HG02840 (cell line): ENCODE results near the gene COL8A1.
A peak's percentile ranks its signal among the peaks of the same experiment; 100 is the strongest.

ENCODE experiments used
- ATAC-seq: cut with Tn5 transposase; IDR thresholded peaks from one replicate; pipeline ENCODE4 v1.9.1; 2021; ENCODE audit warnings: mild to moderate bottlenecking, moderate library complexity, moderate number of reproducible peaks; ENCODE audit not compliant: unreplicated experiment, low FRiP score

COL8A1 gene

GRCh38 chr3:99753268-99753975, 115.0 kb downstream of the COL8A1 start:
- no peak for ATAC-seq

DNA sequence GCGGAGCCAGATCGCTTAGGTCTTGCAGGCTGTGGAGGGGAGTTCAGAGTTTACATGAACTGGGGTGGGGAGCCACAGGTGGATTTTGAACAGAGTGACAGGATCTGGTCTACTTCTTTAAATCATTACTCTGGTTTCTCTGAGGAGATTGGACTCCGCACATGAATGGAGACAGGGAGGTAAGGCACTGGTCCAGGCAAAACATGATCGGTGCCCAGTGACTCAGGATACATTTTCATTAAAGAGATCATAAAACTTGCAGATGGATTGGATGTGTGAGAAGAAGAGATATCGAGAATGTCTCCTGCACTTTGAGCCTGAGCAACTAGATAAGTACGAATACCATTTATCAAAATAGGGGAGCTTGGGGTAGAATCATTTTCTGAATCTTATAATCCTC, 117.4 kb downstream of the COL8A1 start:
- no peak for ATAC-seq

DNA sequence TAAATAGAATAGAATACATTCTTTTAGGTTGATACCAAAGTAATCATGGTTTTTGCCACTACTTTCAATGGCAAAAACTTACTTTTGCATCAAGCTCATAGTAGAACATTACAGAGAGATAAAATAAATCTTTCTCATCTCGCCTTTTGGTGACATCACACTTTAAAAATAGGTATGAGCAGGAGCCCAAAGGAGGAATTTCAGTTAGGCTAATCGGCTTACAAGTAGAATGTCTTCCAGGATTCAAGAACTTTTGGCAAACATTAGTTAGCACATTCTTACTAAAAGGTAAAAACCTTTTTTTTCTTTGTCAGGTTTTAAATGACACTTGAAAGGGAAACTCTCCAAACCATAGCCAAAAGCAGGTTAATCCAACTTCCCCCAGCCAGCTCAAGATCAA, 119.6 kb downstream of the COL8A1 start:
- no peak for ATAC-seq

DNA sequence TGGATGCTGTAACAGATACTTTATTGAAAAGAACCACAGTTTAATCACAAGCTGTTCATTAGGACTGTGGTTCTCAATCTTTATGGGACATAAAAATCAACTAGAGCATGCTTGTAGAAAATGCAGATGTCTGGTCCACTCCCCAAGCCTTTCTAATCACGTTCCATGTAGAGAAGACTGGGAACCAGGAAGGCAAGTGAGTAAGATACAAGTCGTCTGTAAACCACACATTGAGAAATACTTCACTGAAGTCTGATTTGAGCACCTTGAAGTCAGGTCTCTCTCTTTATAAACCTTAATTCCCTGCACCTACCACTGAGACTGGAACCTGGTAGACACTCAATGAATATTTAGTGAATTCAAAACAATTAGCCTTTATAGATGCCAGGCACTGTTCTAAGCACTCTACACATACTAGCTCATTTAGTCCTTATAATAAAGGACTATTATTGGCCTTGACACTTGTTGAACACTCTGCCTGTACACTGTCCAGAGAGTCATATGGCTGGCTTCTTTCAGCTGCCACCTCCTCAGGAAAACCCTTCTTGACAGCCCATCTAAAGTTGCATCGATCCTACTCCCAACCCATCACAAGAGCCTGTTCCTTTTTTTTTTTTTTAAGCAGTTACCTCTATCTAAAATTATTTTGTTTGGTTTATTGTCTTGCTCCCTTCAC, 120.2 kb downstream of the COL8A1 start:
- no peak for ATAC-seq

DNA sequence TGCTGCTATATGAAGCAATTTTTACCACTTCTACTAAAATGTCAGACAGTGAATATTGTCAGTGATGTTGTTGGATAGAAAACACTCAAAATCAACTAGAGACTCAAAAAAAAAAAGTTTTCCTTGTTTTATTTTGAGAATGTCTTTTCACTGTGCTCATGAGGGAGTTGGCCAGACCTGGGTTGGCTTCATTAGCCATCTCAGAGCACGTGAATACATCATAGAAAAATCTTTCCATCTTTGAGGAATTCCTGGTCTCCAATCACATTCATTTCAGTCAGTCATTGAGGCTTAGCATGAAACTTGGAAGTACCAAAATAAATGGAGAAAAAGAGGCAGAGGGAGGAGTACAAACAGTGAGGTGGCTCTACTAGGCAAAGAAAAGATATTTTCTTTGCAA, 121.6 kb downstream of the COL8A1 start:
- no peak for ATAC-seq

GRCh38 chr3:99760629-99761028, 122.2 kb downstream of the COL8A1 start:
- no peak for ATAC-seq

DNA sequence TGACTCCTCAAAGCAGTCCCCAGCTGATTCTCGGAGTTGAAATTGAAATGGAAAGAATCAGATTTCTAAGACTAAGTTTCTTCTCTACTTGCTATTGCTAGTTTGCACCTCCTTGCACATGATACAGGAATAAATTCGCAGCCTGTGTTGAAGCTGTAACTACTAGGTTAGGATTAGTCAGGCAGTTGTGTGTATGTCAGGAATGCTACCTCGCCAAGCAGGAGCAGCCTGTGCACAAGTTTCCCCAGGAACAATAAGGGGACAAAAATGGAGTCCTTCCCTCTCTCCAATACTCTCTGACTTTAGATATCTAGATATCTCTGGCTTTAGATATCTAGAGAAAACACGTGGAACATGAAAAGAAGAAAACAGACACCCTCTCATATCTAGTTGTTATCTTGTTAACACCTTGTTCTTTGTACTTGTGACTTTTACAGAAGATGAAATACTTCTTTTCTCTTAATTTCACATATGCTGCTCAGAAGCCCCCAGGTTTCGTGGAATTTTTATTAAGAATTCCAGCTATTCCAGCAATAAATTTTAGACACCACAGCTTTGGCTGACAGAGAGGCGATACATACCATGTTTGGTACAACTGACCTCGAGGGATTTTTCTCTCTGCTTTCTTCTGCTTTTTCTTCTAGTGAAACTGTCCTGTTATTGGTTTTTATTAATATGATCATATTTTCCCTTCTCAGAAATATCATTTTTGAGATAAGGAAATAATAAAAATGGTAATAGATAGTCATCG, 123.2 kb downstream of the COL8A1 start:
- no peak for ATAC-seq

DNA sequence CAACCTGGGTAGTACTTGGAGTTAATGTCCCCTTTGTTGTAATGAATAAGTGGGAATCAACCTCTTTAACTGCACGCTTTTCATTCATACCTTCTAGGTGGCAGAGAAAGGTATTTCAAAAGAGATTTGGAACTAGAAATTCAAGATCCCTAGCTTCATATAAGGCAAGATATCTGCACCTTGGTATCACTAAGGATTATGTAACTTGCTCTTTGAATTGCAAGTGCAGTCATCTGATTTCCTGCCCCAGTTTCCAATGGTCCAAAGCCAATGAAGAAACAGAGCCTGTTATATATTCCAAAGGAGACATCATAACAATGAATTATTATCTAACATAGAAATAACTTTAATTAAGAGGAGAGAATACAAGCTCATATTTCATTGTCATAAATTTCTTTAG, 124.5 kb downstream of the COL8A1 start:
- ATAC-seq = no peak

DNA sequence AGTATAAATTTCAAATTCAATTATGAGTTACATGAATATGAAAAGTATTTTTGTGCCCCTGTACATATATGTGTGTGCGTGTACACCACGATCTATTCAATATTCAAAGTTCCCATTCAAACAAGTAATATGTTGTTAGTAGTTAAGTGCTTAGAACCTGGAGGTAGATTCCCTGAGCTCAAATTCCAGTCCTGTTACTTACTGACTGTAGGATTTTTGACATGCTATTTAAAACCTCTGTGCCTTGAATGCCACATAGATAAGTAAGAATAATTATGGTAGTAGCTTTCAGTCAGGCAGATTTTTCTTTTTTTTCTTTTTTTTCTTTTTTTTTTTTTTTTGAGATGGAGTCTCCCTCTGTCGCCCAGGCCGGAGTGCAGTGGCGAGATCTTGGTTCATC, 126.0 kb downstream of the COL8A1 start:
- no peak for ATAC-seq

DNA sequence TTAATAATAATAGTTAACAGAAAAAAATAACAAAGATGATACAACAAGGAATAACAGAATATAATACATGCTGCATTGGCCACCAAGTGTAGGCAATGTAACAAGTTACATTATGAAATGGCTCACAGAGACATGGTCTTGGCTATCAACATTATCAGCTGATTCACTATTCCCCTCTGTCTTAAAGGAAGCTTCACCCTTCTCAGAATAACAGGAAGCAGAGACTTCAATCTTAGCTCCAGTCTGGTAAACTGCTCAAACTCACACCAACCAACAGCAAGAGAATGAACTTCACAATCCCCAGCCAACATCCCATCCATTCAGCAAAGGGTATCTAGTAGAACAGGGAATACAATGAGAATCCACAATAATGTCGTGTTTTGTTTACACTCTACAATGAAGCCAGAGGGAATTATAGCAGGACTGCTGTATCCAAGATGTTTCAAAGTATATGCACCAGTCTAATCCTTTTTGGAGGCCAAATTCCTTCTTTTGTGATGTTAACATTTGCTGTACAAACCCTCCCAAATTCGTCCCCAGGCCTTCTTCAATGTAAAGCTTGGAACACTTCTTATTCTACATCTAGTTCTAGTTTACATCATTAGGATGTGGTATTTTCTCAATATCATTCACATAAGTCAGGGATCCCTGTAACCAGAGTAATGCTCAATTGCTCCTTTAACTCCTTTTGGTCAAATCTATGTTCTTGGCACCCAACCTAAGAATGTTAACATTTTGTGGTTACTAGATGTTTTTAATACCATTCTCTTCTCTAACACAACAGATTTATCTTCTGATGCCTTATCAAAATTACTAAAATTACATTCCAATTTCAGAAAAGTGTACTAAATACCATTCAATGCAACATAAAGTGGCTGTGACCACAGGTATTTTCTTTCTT, 126.9 kb downstream of the COL8A1 start:
- no peak for ATAC-seq

GRCh38 chr3:99767291-99767690, 128.9 kb downstream of the COL8A1 start:
- no peak for ATAC-seq

DNA sequence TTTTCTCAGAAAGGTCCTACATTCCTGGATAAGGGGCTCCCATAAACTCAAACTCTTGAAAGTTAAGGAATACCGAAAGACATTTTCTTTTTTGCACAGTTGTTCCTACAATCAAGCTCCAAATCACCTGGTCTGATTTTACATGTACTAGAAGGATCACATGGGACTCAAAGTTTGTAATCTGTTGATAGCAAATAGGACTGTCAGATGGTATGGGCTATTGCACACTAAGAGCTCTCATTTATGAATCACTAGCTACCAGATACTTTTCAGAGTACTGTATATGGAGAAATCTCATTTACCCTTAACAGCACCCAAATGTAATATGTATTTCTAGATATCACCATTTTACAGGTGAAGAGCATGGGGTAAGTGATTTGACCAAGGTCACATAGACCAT, 129.7 kb downstream of the COL8A1 start:
- ATAC-seq = no peak

- no peak for ATAC-seq
Measured at GRCh38 chr3:99768808-99769501, 130.6 kb downstream of the COL8A1 start.

DNA sequence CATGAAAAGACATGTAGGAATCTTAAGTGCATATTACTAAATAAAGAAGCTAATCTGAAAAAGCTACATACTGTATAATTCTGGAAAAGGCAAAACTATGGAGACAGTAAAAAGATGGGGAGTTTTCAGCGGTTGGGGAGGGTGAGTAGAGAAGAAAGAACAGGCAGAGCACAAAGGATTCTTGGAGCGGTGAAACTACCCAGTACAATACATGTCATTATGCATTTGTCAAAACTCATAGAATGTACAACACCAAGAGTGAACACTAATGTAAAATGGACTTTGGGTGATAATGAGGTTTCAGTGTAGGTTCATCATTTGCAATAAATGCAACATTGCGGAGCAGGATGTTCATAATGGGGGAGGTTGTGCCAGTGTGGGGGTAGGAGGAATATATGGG, 133.8 kb downstream of the COL8A1 start:
- no peak for ATAC-seq

GRCh38 chr3:99772671-99773070, 134.3 kb downstream of the COL8A1 start:
- ATAC-seq = no peak

GRCh38 chr3:99774467-99774866, 136.1 kb downstream of the COL8A1 start:
- peak; percentile 92 for ATAC-seq

DNA sequence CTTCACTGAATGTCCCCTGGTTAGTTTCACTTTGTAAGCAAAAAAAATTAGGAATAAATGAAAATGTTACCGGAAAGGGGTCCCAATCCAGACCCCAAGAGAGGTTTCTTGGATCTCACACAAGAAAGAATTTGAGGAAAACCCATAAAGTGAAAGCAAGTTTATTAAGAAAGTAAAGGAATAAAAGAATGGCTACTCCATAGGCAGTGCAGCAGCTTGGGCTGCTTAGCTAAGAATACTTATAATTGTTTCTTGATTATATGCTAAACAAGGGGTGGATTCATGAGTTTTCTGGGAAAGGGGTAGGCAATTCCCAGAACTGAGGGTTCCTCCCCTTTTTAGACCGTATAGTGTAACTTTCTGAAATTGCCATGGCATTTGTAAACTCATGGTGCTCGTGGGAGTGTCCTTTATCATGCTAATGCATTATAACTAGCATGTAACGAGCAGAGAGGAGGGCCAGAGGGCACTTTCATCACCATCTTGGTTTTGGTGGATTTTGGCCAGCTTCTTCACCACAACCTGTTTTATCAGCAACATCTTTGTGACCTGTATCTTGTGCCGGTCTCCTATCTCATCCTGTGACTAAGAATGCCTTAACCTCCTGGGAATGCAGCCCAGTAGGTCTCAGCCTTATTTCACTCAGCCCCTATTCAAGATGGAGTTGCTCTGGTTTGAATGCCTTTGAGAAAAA, 138.3 kb downstream of the COL8A1 start:
- ATAC-seq = no peak

- no peak for ATAC-seq
Measured at GRCh38 chr3:99777210-99777549, 138.8 kb downstream of the COL8A1 start.

DNA sequence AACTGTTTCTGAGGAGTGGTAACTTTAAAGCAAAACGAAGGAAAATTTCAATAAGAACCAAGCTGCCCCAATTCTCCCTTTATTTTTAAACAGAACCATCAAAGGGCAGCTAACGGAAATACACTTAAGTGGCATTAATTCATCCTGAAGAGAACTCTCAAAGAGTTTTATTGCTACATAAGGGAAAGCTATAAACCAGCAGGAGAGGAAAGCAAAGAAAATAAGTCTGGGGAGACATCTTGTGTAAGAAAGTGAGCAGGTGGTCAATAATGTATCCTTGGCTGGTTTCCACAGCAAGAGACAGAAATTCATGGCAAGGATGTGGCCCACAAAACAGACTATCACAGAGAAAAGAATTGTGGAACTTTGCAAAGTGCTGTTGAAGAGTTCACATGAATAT, 139.3 kb downstream of the COL8A1 start:
- no peak for ATAC-seq

GRCh38 chr3:99780749-99781148, 142.4 kb downstream of the COL8A1 start:
- ATAC-seq = no peak
